Measurements from ENCODE around the gene RNF215. TPM values are rescaled to one million over a fixed set of nuclear protein-coding genes. Genes with fewer than 3 reads are reported as not detected.
A peak's percentile ranks its signal among the peaks of the same experiment; 100 is the strongest.

Gene RNF215
- total and polyA plus RNA-seq, 10 of the 15 experiments (the other 5 are each of a cell fraction or from before 2014, with no cell fraction given) = 0.31 to 7.6 (median 3.0) TPM; not detected in 1

DNA sequence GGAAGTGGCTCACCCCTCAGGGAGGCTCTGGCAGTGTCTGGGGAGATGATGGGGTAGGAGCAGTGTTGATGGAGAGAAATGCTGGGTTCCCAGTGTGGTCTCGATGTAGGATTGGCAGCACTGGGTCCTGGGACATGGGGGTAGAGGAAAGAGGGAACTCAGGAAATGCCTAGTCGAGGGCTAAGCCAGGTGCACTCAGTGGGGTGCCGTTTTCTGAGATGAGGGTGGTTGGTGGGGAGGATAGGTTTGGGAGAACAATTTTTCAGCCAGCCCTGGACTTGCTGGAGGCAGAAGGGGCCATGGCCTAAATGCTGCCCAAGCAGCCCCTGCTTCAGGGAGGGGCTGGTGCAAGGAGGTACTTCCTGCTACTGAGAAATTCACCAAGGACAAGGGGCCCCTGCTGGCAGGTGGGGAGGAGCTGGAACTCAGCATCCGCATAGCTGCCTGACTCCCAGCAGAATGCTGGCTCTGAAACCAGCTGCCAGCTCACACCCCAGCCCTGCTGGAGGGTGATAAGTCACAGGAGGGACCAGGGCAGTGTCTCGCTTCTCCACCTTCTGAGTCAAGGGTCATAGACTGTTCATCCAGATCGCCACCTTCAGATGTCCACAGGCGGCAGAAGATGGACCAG is 24.4 kb downstream of the RNF215 start:
- 54% methylated on average over 7 of the region's 7 CpGs for WGBS (ENCODE audit: insufficient coverage, insufficient replicate concordance, low lambda C conversion rate, missing lambda C conversion rate)
- DNase-seq (ENCODE audit: low read depth, low spot score) (no peak), FAIRE-seq (no peak), ATAC-seq (peak; percentile 32)
- BruUV-seq (replicated peaks) = no TSS peak
- Histone ChIP-seq H3K79me2 (ENCODE audit: control insufficient read depth, insufficient read depth, low read length) (no peaks in the 10 kb centered on the region), H3K4me2 (ENCODE audit: control insufficient read depth, insufficient read depth) (no peak overlapping the region), H3K4me1 (ENCODE audit: control insufficient read depth, insufficient read depth, low read length) (no peaks in the 10 kb centered on the region), H3K27ac (ENCODE audit: control insufficient read depth, insufficient read depth) (no peak overlapping the region), H3K9me3 (replicated peaks; ENCODE audit: control insufficient read depth, insufficient read depth, low read length) (no peaks in the 10 kb centered on the region), H3K4me3 (no peak overlapping the region), H3K36me3 (ENCODE audit: control insufficient read depth in 2 of 2, insufficient read depth in 2 of 2, low read length in 1 of 2) (no peaks in the 10 kb centered on the region), H2AFZ (ENCODE audit: control insufficient read depth, low read depth, low read length) (no peak overlapping the region), H3K27me3 (replicated peaks in 1 of 2; ENCODE audit: control insufficient read depth in 2 of 2, insufficient read depth in 2 of 2, low read length in 1 of 2) (no peaks in the 10 kb centered on the region), H4K20me1 (ENCODE audit: control insufficient read depth, insufficient read depth) (no peaks in the 10 kb centered on the region), H3K9ac (ENCODE audit: control insufficient read depth, insufficient read depth, low read length) (no peak overlapping the region)
- RAD21 ChIA-PET (ENCODE audit: unreplicated experiment) = interaction anchor here (1.0 kb wide), 1 partner anchor 74 kb away, joined by 3 read pairs; no protein-coding TSS in a partner anchor
- CTCF ChIA-PET = interaction anchor here (4.8 kb wide), 1 partner anchor 75 kb away, joined by 24 read pairs; no protein-coding TSS in a partner anchor
- intact Hi-C loops (cut with micrococcal nuclease; ENCODE audit: unreplicated experiment) = no loop called here
- in situ Hi-C loops (cut with MboI) = no loop called here
- SMC1A ChIA-PET (ENCODE audit: uncharacterized antibody, unreplicated experiment) = interaction anchor here (1.3 kb wide), 1 partner anchor 75 kb away, joined by 4 read pairs; no protein-coding TSS in a partner anchor
- POLR2A ChIA-PET = interaction anchor here (0.6 kb wide), 1 partner anchor 104 kb away, joined by 3 read pairs; no protein-coding TSS in a partner anchor
- TF ChIP-seq ESRRA (IDR thresholded peaks at IDR 0.05; ENCODE audit: low read length) (no peak), BRCA1 (IDR thresholded peaks at IDR 0.05; ENCODE audit: low read depth, low read length) (no peak)
- TF ChIP-seq, protein P1, sequence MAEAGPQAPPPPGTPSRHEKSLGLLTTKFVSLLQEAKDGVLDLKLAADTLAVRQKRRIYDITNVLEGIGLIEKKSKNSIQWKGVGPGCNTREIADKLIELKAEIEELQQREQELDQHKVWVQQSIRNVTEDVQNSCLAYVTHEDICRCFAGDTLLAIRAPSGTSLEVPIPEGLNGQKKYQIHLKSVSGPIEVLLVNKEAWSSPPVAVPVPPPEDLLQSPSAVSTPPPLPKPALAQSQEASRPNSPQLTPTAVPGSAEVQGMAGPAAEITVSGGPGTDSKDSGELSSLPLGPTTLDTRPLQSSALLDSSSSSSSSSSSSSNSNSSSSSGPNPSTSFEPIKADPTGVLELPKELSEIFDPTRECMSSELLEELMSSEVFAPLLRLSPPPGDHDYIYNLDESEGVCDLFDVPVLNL (IDR thresholded peaks at IDR 0.05; ENCODE audit: low read depth, low read length) = no peak
- TF ChIP-seq, protein P2, sequence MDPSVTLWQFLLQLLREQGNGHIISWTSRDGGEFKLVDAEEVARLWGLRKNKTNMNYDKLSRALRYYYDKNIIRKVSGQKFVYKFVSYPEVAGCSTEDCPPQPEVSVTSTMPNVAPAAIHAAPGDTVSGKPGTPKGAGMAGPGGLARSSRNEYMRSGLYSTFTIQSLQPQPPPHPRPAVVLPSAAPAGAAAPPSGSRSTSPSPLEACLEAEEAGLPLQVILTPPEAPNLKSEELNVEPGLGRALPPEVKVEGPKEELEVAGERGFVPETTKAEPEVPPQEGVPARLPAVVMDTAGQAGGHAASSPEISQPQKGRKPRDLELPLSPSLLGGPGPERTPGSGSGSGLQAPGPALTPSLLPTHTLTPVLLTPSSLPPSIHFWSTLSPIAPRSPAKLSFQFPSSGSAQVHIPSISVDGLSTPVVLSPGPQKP (IDR thresholded peaks at IDR 0.05; ENCODE audit: low read depth, low read length) = no peak
- TF ChIP-seq, protein P3, sequence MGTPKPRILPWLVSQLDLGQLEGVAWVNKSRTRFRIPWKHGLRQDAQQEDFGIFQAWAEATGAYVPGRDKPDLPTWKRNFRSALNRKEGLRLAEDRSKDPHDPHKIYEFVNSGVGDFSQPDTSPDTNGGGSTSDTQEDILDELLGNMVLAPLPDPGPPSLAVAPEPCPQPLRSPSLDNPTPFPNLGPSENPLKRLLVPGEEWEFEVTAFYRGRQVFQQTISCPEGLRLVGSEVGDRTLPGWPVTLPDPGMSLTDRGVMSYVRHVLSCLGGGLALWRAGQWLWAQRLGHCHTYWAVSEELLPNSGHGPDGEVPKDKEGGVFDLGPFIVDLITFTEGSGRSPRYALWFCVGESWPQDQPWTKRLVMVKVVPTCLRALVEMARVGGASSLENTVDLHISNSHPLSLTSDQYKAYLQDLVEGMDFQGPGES (IDR thresholded peaks at IDR 0.05) = no peak

Data from GM12878 (cell line).